ENCODE results near the gene RALGAPA2.

RALGAPA2 gene

DNA sequence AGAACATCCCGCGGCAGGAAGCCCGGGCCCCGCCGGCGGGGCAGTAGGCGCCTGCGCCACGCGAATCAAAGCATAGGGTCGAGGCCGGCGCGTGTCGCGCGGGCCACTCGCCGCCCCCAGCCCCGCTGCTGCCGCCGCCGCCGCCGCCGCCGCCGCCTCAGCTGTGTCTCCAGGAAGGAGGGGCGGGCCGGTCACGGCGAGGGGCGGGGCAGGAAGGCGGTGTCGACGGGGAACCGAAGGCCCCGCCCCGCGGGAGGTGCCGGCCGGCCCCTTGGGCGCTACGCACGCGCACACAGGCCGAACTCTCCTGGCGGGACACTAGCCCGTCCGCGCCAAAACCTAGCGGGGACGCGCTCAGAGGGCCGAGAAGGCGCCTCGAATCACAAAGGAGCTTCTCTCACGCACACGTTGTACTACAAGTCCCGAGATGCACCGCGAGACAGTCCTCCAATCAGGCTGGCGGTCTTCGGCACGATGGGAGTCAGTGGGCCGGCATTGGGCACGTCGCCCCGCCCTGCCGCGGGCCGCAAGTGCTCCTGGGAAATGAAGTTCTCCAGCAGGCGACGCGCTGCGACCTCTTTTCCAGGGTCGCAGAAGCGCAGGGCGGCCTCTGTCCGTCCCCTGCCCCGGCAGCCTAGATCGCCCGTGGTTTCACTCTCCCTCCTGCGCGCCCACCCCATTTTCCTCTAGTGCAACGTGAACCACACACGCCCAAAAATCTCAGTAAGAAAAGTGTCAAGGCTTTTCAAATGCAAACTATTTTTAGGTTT lies at the start of gene RALGAPA2:
RALGAPA2 (minus strand) TSS at position 171 of the 770 bp plus-strand sequence; CDS start at position 7, 164 bp downstream.
- peak; percentile 94 for DNase-seq

GRCh38 chr20:20761301-20761700 lies 48.9 kb upstream of the RALGAPA2 start:
- no peak for DNase-seq

- no peak for DNase-seq
Observed at GRCh38 chr20:20759132-20759531, 46.7 kb upstream of the RALGAPA2 start.

- DNase-seq, result no peak
Observed at GRCh38 chr20:20755674-20756319, 43.4 kb upstream of the RALGAPA2 start.

DNA sequence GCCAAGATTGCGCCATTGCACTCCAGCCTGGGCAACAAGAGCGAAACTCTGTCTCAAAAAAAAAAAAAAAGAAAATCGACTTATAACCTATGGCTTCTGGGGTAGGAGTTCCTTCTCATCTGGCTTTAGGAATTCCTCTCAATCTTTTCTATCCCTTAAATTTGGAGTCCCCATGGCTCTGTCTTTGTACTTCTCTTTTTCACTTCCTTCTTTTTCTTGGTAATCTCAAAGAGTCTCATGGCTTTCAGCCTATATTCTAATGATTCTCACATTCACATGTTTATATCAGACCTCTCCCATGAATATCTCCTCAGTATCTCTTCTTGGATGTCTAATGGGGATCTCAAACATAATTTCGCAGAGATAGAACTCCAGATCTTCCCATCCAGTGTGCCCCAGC lies 42.8 kb upstream of the RALGAPA2 start:
- no peak for DNase-seq

DNA sequence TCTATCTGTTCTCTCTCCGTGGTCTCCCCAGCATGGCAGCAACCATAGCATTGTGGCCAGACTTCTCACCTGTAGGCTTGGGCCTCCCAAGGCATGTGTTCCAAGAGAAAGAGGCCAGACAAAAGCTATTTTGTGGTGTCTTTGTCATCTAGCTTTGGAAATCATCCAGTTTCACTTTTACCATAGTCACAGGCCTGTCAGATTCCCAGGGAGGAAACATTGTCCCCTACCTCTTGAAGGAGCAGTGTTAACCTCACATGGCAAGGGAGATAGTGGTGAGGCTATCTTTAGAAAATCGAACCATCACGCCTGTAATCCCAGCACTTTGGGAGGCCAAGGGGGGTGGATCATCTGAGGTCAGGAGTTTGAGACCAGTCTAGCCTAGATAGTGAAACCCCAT lies 42.3 kb upstream of the RALGAPA2 start:
- DNase-seq, result no peak

DNA sequence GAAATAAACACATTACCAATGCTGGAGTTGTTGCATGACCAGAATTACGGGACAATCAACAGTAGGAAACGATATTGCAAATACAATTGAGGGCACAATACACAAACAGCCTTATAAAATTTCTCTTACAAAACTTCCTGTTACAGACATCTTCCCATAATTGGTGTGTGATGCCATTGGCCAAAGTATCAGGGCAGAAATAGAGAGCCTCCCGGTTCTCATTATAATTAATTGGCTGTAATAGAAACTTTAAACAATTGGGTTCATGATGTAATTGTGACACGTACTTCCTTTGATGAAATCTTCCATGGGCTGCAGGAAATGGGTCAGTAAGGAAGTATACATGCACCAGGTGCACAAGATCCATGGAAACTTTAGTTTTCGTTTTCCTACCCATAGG lies 40.3 kb upstream of the RALGAPA2 start:
- DNase-seq, result no peak

- DNase-seq, result no peak
Observed at GRCh38 chr20:20747298-20747697, 34.9 kb upstream of the RALGAPA2 start.

GRCh38 chr20:20744170-20744725 lies 31.8 kb upstream of the RALGAPA2 start:
- no peak for DNase-seq

DNA sequence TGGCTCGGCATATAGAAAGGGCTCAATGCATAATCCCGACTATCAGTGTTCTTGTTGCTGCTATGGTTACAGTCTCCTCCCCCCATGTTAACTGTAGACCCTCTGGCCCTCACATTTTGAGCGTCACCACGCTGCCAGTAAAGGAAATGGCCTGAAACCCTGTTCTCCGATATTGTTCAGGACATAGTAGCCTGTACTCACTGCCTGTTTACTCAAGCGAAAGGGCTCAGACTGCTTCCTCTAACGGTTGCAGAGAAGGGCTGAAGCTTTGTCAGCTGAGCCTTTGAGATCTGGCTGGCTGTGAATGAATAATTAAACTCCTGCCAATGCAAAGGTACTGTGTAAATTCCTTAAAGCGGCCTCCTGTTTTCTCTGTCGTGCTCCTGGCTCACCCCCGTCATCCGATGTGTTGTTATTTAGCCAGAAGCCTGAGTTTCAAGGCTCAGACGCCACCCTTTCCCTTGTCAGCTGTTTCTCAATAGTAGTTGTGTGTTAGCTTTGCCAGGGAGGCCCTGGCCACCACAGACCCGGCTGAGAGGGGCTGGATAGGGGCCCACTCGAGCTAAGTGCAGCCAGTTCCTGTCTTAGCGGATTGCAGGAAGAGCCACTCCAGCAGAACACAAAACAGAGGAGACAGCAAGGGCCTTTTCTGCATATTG lies 31.2 kb upstream of the RALGAPA2 start:
- no peak for DNase-seq

- no peak for DNase-seq
Observed at GRCh38 chr20:20741087-20742045, 28.9 kb upstream of the RALGAPA2 start.

- no peak for DNase-seq
Observed at GRCh38 chr20:20740541-20740940, 28.1 kb upstream of the RALGAPA2 start.

GRCh38 chr20:20737158-20737557 lies 24.7 kb upstream of the RALGAPA2 start:
- no peak for DNase-seq

GRCh38 chr20:20736303-20736702 lies 23.9 kb upstream of the RALGAPA2 start:
- DNase-seq, result no peak

GRCh38 chr20:20734475-20734948 lies 22.1 kb upstream of the RALGAPA2 start:
- no peak for DNase-seq

DNA sequence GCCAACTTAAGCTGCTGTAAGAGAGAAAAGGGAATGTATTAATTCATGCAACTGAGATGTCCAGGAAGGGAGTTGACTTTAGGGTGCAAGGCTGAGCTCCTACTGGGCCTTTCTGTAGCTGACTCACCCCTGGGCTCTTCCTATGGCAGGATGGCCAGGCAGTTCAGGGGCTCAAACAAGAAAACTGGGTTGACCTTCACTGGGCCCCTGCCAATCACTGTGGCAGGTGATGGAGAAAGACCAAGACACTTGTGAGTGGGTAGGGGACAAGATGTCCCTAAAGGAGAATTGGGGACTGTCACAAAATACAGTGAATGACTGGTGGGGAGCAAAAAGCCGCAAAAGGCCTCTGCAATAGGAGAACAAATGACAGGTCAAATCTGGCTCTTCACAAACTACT lies 21.5 kb upstream of the RALGAPA2 start:
- DNase-seq, result no peak

DNA sequence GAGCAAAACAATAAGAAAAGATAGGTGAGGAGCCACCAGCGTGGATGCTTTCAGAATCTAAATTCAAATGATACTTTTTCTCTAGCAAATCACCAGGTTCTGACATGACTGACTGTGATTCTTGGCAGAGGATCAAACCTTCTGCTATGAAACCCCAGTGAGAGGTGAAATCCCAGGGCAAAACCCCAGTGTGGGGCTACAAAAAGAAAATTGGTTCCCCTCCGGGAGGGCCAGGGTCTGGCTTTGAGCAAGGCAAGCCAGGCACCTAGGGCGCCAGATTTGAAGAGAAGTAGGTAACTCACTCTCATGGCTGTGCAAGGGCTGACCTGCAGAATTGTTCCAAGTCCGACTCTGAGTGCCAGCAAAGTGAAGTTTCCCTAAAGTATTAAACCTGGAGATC lies 20.2 kb upstream of the RALGAPA2 start:
- DNase-seq, result no peak

GRCh38 chr20:20731945-20732296 lies 19.5 kb upstream of the RALGAPA2 start:
- no peak for DNase-seq

GRCh38 chr20:20731000-20731944 lies 18.8 kb upstream of the RALGAPA2 start:
- no peak for DNase-seq

GRCh38 chr20:20729563-20729962 lies 17.1 kb upstream of the RALGAPA2 start:
- DNase-seq, result no peak

GRCh38 chr20:20721489-20721888 lies 9.0 kb upstream of the RALGAPA2 start:
- DNase-seq, result no peak

All from activated CD8-positive, alpha-beta memory T cell treated with anti-CD3 and anti-CD28 coated beads, Interleukin-2, amount 50 U/mL, for 48 hours (primary cell).